Measurements from ENCODE around the gene OCRL.

The OCRL gene

GRCh38 chrX:129629837-129630236 is 89.8 kb downstream of the OCRL start:
- in situ Hi-C loops (cut with HindIII; ENCODE audit: low sequenced_read_pairs): no loop called here

DNA sequence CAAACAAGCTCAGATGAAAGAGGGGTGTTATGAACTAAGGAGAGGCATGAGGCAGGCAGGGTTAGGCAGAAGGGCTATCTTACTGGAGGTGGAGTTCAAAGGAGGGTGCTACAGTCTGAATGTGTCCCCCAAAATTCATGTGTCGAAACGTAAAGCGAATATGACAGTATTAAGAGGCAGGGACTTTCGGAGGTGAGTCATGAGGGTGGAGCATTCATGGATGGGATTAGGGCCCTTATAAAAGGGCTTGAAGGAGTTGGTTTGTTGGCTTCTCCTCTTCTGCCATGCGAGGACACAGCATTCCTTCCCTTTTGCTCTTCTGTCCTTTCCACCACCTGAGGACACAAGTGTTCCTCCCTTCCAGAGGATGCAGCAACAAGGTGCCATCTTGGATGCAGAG is 91.8 kb downstream of the OCRL start:
- in situ Hi-C loops (cut with HindIII; ENCODE audit: low sequenced_read_pairs): no loop called here

DNA sequence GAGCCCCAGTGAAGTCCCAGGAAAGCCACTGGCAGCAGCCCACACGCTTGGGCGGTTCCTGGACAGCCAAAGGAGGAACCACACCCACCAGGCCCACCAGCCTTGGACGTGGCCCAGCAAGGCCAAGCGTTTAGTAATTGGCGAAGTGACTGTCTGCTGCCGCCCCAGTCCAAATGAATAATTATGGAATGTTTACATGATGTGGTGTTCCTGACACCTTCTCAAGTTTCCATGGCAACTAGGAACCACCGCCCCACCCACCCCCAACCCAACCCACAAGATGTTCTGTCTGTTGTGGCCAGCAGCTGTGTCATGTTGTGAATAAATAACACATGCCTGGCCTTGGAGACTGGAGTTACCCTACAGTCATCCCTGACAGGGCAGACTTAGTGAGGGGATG is 92.4 kb downstream of the OCRL start:
- in situ Hi-C loops (cut with HindIII; ENCODE audit: low sequenced_read_pairs): no loop called here

DNA sequence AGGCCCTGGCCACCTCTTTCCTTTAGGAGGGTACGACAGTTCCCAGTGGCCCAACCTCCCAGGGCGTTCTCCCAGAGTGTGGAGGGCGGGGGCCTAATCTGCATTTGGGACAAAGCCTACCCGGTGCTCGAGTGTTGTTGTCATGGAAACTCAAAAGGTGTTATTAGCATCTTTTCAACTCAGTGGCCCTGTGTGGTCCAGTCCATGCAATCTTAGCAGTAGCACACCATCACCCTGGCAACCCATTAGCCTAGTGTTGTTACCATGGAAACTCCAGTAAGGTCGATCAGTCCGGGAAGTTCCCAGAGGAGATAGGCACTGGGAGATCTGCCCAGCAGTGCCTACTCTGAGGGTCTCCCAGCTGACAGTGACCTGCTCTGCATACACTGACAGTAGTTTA is 94.5 kb downstream of the OCRL start:
- in situ Hi-C loops (cut with HindIII; ENCODE audit: low sequenced_read_pairs): no loop called here

DNA sequence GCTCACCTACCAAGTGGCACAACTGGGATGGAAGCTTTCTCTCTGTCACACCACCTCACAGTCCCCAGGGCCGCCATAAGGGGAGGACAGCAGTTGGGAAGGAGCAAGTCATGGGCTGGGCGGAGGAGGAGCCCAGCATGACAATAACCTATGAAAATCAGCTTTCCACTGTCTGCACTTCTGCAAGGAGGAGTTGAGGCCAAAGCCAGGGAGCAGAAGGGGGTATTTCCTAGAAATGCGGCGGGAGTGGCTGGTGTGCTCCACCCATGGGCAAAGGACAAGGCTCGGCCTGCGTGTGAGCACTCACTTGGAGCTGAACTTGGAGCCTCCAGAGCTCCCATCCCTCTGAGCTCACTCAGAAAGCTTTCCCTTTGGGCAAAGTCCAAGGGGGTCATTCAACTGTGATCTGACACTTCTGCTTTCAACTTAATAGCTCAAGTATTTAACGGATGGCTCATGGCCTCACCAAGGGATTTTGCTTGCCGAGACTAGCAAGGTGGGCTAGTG is 96.2 kb downstream of the OCRL start:
- in situ Hi-C loops (cut with HindIII; ENCODE audit: low sequenced_read_pairs): no loop called here

DNA sequence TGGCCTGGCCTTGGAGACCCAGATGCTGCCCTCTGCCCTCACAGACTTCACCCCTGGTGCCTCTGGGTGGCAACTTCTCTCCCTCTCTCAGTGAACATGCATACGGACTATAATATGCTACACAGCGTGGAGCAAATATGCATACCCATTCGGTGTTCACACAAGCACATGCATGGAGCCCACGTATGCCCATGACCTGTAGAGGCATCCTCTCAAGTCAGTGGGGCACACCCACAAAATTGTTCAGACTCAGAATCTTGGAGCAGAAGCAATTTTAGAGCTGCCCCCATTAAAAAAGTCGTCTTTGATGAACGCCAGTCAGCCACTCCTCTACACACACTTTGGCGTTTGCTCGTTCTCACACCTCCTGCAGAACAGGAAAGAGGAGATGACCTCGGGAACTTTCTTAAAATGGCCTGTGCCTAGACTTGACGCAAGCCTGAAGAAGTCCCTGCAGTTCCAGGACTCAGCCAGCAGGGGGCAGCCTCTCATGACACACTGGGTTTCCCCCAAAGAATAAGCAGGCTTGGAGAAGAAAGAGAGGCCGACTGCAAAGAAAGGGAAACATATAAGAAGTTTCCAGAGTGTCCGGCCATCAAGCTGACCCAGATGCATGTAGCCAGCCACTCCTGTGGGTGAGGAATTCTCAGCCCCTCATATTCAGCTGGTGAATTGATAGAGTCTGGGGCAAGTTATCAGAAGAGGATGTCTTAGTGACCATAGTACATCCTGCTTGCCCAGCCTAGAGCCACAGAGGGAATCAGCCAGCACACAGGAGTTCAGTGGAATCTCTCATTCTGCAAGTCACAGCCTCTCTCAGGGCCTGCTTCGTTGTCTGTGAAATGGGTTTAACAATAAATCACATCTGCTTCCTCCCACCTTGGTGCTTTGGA is 97.4 kb downstream of the OCRL start:
- in situ Hi-C loops (cut with HindIII; ENCODE audit: low sequenced_read_pairs): no loop called here

DNA sequence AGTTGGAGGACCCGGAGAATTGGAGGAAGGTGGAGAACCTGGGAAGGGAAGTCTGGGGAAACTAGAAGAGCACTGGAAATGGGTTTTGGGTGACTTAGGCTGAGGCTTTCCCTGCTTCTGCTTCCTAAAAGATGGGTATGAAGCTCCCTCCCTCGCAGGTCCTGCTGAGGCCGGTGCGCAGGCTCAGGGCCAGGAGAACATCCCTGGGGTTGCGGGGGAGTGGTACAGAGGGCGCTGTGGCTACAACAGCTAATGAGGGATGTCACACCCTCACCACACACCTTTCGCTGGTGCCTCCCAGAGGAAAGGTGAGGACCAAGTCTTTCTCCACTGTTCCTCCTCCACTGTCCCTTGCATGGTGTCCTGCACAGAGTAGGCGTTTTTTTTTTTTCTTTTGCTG is 98.9 kb downstream of the OCRL start:
- in situ Hi-C loops (cut with HindIII; ENCODE audit: low sequenced_read_pairs): no loop called here

DNA sequence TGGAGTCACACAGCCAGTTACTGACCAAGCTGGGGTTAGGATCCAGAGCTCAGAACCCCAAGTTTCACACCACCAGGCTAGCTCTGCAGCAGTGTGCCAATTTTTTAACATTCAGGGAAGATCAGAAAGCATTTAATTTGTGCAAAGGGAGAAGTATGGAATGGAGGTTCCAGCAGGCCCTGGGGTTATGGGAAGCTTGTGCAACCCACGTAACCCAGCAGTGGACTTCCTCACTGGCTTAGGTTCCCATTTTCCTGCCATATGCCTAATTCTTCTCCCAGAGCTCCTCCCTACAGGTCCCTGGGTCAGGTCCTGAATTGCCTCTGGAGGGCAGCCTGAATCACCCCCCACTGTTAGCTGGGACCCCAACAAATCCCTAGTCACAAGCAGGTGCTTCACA is 100.7 kb downstream of the OCRL start:
- in situ Hi-C loops (cut with HindIII; ENCODE audit: low sequenced_read_pairs): no loop called here

- in situ Hi-C loops (cut with HindIII; ENCODE audit: low sequenced_read_pairs): no loop called here
Observed at GRCh38 chrX:129641469-129641868, 101.4 kb downstream of the OCRL start.

DNA sequence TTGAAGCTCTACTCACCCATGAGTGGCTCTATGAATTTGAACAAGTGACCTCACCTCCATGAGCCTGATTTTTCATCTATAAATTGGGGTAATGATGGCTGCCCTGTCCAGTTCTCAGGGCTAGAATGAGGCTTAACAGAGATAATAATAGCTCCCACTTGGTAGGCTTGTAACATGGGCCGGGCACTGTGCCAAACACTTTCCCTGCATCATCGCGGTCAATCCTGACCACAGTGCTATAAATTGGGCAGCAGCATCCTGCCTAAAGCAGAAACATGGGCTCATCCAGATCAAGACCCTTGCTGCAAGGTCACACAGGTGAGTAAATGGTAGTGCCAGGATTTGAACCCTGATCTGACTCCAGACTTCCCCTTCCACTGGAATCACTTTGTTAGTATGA is 101.9 kb downstream of the OCRL start:
- in situ Hi-C loops (cut with HindIII; ENCODE audit: low sequenced_read_pairs): no loop called here
